ENCODE data around the gene ASB13. TPM values are rescaled to one million over a fixed set of nuclear protein-coding genes. Genes with fewer than 3 reads are reported as not detected.

ASB13 gene
- total RNA-seq, 3 donors from 2014 or later (not counting 1 experiment from before 2014, with no cell fraction given), result 0.99 to 2.4 (median 1.4) TPM

GRCh38 chr10:5600908-5601307, 65.5 kb downstream of the ASB13 start:
- H3K27ac Mint-ChIP-seq, result no peak overlapping the region
- Histone ChIP-seq H3K36me3 (ENCODE audit: control insufficient read depth, insufficient read depth, low read length) (no peaks in the 10 kb centered on the region), H3K4me3 (ENCODE audit: low read length) (no peak overlapping the region), H3K27ac (ENCODE audit: low read length) (no peak overlapping the region), H3K27me3 (ENCODE audit: control insufficient read depth, insufficient read depth, low read length) (no peaks in the 10 kb centered on the region), H3K4me1 (ENCODE audit: control insufficient read depth, insufficient read depth, low read length) (peaks cover 9% of the 10 kb centered on the region), H3K9me3 (ENCODE audit: control insufficient read depth, insufficient read depth, low read length) (no peaks in the 10 kb centered on the region)
- WGBS (ENCODE audit: insufficient coverage), result 94% methylated on average over 5 of the region's 5 CpGs
- no peaks in the 10 kb centered on the region for H3K36me3 Mint-ChIP-seq
- H3K9me3 Mint-ChIP-seq, result no peaks in the 10 kb centered on the region
- intact Hi-C loops (cut with micrococcal nuclease), result no loop called here
- peaks cover 0 to 8% of the 10 kb centered on the region in 2 donors for H3K27me3 Mint-ChIP-seq (ENCODE audit: low read depth in 2 of 2)
- no peaks in the 10 kb centered on the region for H3K4me1 Mint-ChIP-seq
- ATAC-seq (no peak), DNase-seq (no peak)
- H3K4me3 Mint-ChIP-seq, result no peak overlapping the region
- TF ChIP-seq CTCF (IDR thresholded peaks at IDR 0.05), result no peak

GRCh38 chr10:5599613-5600520, 66.5 kb downstream of the ASB13 start:
- H3K27ac ChIP-seq (ENCODE audit: low read length), result no peak overlapping the region
- Mint-ChIP-seq H3K9me3 (no peaks in the 10 kb centered on the region), H3K36me3 (no peaks in the 10 kb centered on the region), H3K4me3 (no peak overlapping the region), H3K4me1 (no peaks in the 10 kb centered on the region), H3K27ac (no peak overlapping the region), H3K27me3 (ENCODE audit: low read depth in 2 of 2) (peaks cover 0 to 8% of the 10 kb centered on the region in 2 donors)
- H3K9me3 ChIP-seq (ENCODE audit: control insufficient read depth, insufficient read depth, low read length), result no peaks in the 10 kb centered on the region
- 79% methylated on average over 19 of the region's 23 CpGs for WGBS (ENCODE audit: insufficient coverage)
- intact Hi-C loops (cut with micrococcal nuclease), result no loop called here
- DNase-seq (no peak), ATAC-seq (no peak)
- no peaks in the 10 kb centered on the region for H3K36me3 ChIP-seq (ENCODE audit: control insufficient read depth, insufficient read depth, low read length)
- no peaks in the 10 kb centered on the region for H3K27me3 ChIP-seq (ENCODE audit: control insufficient read depth, insufficient read depth, low read length)
- H3K4me3 ChIP-seq (ENCODE audit: low read length), result no peak overlapping the region
- no peak for TF ChIP-seq CTCF (IDR thresholded peaks at IDR 0.05)
- peaks cover 9% of the 10 kb centered on the region for H3K4me1 ChIP-seq (ENCODE audit: control insufficient read depth, insufficient read depth, low read length)

GRCh38 chr10:5598085-5598690, 68.2 kb downstream of the ASB13 start:
- no peak for TF ChIP-seq CTCF (IDR thresholded peaks at IDR 0.05)
- H3K36me3 ChIP-seq (ENCODE audit: control insufficient read depth, insufficient read depth, low read length), result no peaks in the 10 kb centered on the region
- no peak overlapping the region for H3K4me3 ChIP-seq (ENCODE audit: low read length)
- Mint-ChIP-seq H3K4me1 (no peaks in the 10 kb centered on the region), H3K36me3 (no peaks in the 10 kb centered on the region), H3K27me3 (ENCODE audit: low read depth in 2 of 2) (peaks cover 0 to 10% of the 10 kb centered on the region in 2 donors), H3K27ac (no peak overlapping the region), H3K4me3 (no peak overlapping the region), H3K9me3 (no peaks in the 10 kb centered on the region)
- H3K27me3 ChIP-seq (ENCODE audit: control insufficient read depth, insufficient read depth, low read length), result no peaks in the 10 kb centered on the region
- intact Hi-C loops (cut with micrococcal nuclease), result no loop called here
- ATAC-seq (no peak), DNase-seq (no peak)
- H3K4me1 ChIP-seq (ENCODE audit: control insufficient read depth, insufficient read depth, low read length), result peaks cover 9% of the 10 kb centered on the region
- 76% methylated on average over 11 of the region's 11 CpGs for WGBS (ENCODE audit: insufficient coverage)
- H3K27ac ChIP-seq (ENCODE audit: low read length), result no peak overlapping the region
- H3K9me3 ChIP-seq (ENCODE audit: control insufficient read depth, insufficient read depth, low read length), result no peaks in the 10 kb centered on the region

Measured in natural killer cell (primary cell).